HG03520 (cell line): ENCODE data around the gene ANKRD33.

Experiments used
- ATAC-seq: cut with Tn5 transposase; IDR thresholded peaks from one replicate; pipeline ENCODE4 v1.9.1; 2021; ENCODE audit warnings: mild to moderate bottlenecking, moderate library complexity; ENCODE audit not compliant: unreplicated experiment

The ANKRD33 gene

GRCh38 chr12:51914034-51914923 is 26.4 kb downstream of the ANKRD33 start:
- no peak for ATAC-seq

- ATAC-seq: no peak
These were observed 27.2 kb downstream of the ANKRD33 start for GRCh38 chr12:51915003-51915625.

- no peak for ATAC-seq
These were observed 28.0 kb downstream of the ANKRD33 start for GRCh38 chr12:51915951-51916350.

GRCh38 chr12:51917041-51917590 is 29.2 kb downstream of the ANKRD33 start:
- no peak for ATAC-seq

GRCh38 chr12:51917746-51918453 is 30.0 kb downstream of the ANKRD33 start:
- no peak for ATAC-seq

GRCh38 chr12:51920046-51920445 is 32.1 kb downstream of the ANKRD33 start:
- ATAC-seq: no peak

GRCh38 chr12:51921017-51921725 is 33.3 kb downstream of the ANKRD33 start:
- no peak for ATAC-seq

- ATAC-seq: no peak
These were observed 34.2 kb downstream of the ANKRD33 start for GRCh38 chr12:51922146-51922545.

GRCh38 chr12:51922762-51923505 is 35.0 kb downstream of the ANKRD33 start:
- no peak for ATAC-seq

- no peak for ATAC-seq
These were observed 35.8 kb downstream of the ANKRD33 start for GRCh38 chr12:51923506-51924365.

- no peak for ATAC-seq
These were observed 36.8 kb downstream of the ANKRD33 start for GRCh38 chr12:51924551-51925319.

GRCh38 chr12:51925346-51926063 is 37.6 kb downstream of the ANKRD33 start:
- no peak for ATAC-seq

GRCh38 chr12:51926064-51926632 is 38.2 kb downstream of the ANKRD33 start:
- ATAC-seq: no peak

- ATAC-seq: no peak
These were observed 38.8 kb downstream of the ANKRD33 start for GRCh38 chr12:51926718-51927117.

- no peak for ATAC-seq
These were observed 44.5 kb downstream of the ANKRD33 start for GRCh38 chr12:51932218-51933076.

- no peak for ATAC-seq
These were observed 46.2 kb downstream of the ANKRD33 start for GRCh38 chr12:51934080-51934479.
